Activated CD8-positive, alpha-beta memory T cell treated with anti-CD3 and anti-CD28 coated beads, Interleukin-2, amount 50 U/mL, for 24 hours (primary cell): ENCODE measurements around the gene CAT.

Experiments
- DNase-seq: peaks from one replicate; pipeline ENCODE4 v3.0.0-alpha.2; 2020; ENCODE audit errors: extremely low read depth

The CAT gene

GRCh38 chr11:34459507-34460162 lies 20.9 kb downstream of the CAT start:
- DNase-seq, result no peak

DNA sequence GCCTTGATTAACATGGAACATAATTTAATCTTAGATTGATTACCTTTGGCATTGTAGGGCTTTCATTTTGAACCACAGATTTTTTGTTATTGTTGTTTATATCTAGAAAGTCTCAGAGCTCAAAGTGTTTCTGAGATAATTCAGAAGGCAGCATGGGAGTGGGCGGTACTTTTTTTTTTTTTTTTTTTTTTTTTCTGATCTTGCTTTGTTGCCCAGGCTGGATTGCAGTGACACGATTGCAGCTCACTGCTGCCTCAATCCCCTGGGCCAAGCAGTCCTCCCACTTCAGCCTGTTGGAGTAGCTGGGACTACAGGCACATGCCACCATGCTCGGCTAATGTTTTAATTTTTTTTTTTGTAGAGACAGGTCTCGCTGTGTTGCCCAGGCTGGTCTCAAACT lies 21.5 kb downstream of the CAT start:
- no peak for DNase-seq

DNA sequence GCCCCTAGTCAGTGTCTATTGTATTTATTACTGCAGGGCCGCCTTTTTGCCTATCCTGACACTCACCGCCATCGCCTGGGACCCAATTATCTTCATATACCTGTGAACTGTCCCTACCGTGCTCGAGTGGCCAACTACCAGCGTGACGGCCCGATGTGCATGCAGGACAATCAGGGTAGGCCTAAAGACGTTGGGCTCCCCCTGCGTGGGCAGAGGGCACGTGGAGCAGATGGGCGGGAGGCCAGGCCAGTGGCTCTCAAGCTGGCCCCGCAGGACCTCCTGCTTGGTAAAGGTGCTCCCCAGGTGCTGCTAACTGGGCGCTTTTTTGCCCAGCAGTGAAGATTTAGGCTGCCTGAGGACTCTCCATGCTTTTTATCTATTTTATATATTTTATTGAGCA lies 22.5 kb downstream of the CAT start:
- no peak for DNase-seq

DNA sequence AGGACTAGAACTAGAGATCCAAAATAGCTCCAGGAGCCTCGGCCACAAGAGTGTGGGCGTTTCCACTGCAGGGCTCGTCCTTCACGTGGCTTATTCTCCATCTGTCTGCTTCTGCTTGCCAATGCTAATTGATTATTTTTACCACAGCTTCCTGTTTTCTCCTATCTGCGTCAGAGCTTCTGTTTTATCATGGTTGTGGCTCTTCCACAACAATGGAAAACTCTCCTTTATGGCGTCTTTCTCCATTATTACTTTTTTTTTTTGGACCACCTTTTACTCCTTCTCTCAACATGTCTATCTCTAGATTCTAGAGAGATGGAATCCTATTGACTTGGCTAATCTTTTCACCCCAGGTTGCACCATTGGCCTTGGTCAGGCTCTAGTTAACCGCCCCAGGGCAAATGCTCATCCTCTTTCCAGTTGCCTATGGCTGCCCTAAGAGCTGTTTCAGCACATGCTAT lies 25.9 kb downstream of the CAT start:
- DNase-seq, result no peak

DNA sequence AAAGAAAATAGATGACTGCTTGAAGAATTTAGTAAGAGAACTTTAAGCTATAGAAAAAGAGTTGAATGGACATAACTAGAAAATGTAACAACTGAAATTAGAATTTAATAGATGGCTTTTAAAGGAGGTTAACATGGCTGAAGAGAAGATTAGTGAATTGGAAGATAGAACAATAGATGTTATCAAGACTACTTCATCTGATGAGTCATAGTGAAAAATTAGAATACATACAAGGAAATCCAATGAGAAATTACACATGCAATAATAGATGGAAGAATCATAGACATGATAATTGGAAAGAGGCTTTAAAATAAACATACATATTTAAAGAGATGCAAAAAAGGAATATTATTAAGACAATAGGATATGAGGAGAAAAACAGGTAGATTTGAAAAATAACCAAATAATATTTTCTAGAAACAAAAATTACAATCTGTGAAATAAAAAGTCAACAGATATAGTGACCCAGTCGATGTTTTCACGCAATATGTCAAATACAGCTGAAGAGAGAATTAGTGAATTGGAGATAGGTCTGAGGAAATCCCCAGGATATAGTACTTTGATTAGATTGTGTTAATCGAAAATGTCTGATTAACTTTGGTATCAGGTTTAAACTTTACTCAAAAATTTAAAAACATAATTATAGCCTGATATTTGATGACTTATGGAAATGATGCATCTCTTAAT lies 28.2 kb downstream of the CAT start:
- no peak for DNase-seq

DNA sequence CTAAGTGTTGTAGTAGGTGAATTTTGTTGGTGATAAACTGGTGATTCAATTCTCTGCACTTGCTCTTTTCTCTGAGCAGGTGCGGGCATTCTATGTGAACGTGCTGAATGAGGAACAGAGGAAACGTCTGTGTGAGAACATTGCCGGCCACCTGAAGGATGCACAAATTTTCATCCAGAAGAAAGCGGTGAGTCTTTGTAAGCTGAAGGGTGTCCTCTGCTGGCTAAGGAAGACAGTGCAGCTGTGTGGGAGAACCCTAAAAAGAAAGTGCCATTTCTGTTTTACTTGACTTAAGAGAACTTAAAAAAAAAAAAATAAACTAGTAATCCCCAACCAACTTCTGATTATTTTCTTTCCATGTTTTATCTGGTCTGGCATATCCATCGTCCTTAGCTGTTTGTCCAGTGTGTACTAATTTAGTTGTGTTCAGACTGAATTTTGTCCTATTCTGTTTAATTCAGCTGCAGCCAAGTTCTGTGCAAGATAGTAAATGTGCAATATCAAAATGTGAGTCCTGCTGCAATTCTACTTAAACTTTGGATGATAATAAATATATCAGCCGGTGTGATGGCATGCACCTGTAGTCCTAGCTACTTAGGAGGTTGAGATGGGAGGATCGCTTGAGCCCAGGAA lies 29.6 kb downstream of the CAT start:
- no peak for DNase-seq

GRCh38 chr11:34473603-34474169 lies 35.0 kb downstream of the CAT start:
- DNase-seq, result no peak

- DNase-seq, result no peak
These were observed 36.9 kb downstream of the CAT start for GRCh38 chr11:34475656-34476055.

- DNase-seq, result no peak
These were observed 38.1 kb downstream of the CAT start for GRCh38 chr11:34476849-34477248.

DNA sequence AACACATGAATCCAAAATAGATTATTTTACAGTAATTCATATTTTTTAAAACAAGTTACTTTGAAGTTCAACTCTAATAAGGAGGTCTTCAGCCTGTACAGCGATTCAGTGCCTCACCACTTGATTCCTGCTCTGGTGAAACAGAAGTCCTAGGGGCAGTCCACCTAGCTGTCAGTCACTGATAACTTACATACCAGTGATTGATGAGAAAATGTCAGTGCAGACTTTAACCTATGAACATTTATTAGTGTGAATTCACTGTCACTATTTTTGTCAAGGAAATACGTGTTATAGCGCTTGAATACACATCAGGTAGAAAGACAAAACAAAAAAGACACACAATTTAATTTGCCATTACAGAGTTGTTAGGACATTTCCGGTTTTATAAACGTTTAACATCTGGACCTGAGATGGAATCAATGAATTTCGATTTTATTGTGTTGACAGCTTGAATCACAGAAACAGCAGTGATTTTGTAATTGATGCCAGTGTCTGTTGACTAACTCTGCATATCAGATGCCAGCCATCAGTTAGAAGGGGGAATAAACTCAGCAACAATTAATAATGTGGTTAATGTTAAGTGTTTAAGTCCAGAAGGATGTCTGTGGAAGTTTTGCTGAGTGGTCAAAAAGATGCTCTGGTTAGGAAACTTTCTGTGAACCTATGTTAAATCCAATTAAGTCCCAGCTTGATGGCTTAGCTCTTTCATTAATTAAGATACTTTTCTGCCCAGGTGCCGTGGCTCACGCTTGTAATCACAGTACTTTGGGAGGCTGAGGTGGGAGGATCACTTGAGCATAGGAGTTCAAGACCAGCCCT lies 40.3 kb downstream of the CAT start:
- DNase-seq, result no peak

DNA sequence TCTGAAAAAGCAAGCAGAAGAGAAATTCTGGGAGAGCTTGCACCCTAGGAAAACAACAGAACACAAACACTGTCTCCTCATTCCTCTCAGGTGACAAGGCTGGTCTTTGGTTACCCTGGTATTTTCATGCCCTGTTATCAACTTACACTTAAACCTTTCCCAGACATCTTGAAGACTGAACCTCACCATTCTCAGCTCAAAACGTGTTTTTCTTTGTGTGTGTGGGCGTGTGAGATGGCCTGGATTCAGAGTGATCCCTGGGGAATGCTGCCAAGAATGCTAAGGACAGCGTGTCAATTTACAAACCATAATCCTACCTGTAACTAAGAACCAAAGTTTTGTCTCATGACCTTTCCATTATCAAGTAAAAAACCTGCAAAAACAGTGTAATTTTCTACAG lies 41.6 kb downstream of the CAT start:
- no peak for DNase-seq

- DNase-seq, result no peak
These were observed 42.6 kb downstream of the CAT start for GRCh38 chr11:34481307-34481706.

DNA sequence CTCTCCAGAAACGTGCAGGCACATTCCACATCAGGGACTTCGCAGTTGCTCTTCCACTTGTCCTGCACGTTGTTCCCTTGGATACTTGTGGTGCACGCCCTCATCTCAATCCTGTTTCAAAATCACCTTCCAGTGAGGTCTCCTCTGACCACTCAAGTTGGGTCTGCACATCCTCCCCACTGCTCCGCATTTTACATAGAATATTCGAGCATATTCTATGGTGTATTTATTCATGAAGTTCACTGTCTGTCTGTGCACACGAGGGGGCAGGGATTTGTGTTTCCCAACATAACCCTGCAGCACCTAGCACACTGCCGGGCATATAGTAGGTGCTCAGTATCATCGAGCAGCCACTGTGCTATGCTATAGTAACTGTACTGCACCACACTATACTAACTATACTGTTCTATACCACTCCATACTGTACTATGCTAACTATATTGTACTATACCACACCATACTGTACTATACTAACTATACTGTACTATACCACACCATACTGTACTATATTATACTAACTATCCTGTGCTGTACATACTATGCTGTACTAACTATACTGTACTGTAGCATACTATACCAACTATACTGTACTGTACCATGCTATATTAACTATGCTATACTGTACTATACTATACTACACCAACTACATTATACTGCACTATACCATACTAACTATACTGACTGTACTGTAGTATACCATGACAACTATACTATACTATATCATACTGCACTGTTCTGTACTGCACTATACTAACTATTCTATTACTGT lies 44.6 kb downstream of the CAT start:
- no peak for DNase-seq

DNA sequence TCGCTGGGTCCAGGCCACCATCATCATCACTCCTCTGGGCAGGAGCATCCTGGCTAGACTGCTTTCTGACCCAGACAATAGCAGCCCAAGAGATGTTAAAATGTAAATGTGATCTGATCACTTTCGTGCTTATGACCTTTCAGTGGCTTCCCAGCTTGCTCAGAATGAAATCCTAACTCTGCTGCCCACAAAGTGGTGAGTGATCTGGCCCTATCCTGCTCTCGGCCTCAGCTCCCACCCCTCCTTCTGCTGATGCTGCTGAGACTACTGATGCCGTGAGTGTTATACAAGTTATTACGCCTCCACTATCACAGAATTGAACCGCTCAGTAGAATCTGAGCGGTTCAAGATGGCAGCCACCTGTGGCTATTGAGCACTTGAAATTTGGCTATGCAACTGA lies 48.7 kb downstream of the CAT start:
- DNase-seq, result no peak

DNA sequence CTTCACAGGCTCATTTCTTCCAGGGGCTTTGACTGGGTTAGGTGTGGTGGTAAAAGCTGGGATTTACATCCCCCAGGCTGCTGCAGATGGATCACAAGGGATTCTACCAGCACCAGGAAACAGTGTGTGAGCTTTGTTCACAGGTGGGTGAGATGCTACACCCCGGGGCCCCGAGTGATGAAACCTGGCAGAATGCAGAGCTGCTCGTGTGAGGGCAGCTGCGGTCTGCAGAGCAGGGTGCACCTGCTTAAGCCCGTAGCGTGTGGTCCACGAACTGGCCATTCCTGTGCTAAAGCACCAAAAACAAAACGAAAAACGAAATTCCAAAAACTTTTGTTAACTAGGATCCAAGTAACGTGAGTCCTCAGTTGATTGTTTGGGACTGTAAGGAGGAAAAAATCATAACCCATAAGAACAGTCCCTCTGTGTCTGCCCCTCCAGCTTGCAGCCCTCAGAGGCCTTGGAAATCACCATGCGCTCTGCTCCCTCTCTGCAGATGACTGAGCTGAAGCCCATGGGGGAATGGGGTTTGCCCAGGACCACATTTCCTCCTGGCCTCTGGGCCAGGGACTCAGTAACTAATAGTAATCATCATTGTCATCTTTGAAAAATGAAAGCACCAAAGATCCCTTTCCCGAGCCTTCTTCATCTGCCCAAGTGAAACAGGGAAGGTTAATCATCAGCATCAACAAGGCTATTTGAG lies 50.3 kb downstream of the CAT start:
- DNase-seq, result no peak

- no peak for DNase-seq
These were observed 51.6 kb downstream of the CAT start for GRCh38 chr11:34490304-34490703.

DNA sequence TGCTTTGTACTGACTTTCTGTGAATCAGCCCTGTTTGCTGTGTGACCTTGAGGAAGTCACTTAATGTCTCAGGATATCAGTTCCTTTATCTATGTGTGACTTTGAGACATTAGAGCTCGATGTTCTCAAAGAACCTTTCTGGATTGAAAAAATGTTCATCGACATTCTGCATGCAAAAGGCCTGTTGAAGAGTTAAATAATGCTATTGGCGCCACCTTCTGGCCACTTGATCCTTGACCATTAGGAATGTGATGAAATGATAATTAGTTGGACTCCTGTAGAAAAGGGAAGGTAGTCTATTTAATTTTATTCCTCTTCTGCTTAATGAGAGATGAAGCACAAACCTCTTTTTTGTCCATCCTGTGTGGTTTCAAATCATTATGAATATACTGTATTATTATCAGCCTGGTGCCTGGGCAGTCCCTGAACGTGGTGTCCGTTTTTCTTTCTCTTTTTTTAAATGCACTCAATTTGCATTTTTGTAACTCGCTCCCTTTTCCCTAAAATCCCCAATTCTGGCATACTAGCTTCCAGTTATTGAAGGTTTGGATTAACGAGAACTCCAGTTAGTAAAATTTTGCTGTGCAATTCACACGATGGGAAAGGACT lies 54.2 kb downstream of the CAT start:
- no peak for DNase-seq

DNA sequence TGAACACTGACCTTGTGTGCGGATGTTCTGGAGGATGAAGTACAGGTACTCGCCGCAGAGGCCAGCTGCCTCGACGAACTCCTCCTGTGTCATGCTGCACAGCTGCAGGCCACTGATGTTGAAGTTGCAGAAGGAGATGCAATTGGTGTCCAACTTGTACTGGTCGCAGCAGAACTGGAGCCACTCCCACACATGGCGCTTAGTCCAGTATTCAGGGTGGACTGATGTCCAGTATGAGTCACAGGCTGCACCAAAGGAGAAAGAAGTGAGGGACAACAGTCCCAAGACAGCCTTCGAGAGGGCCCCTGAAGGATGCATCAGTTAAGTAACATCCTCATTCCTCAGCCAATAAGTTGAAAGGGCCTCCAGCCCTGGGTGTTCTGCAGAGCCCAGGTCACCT lies 54.7 kb downstream of the CAT start:
- DNase-seq, result no peak

- no peak for DNase-seq
These were observed 55.3 kb downstream of the CAT start for GRCh38 chr11:34493926-34494595.
